ENCODE data around the gene ABCB4. TPM values are rescaled to one million over a fixed set of nuclear protein-coding genes. Genes with fewer than 3 reads are reported as not detected.

ABCB4 gene
- total RNA-seq, 1 experiment from 2014 or later: not detected

GRCh38 chr7:87369216-87369615 is 106.3 kb downstream of the ABCB4 start:
- H2AFZ ChIP-seq: no peak overlapping the region
- H3K27ac ChIP-seq: no peak overlapping the region
- CTCF ChIA-PET: no interaction called here
- no TSS peak for BruUV-seq (replicated peaks)
- H3K9me2 ChIP-seq (ENCODE audit: insufficient read depth): no peaks in the 10 kb centered on the region
- no peaks in the 10 kb centered on the region for H3K27me3 ChIP-seq (ENCODE audit: insufficient read depth, low read depth)
- H3F3A ChIP-seq (ENCODE audit: insufficient read depth, low read depth): no peaks in the 10 kb centered on the region
- intact Hi-C loops (cut with micrococcal nuclease; ENCODE audit: unreplicated experiment): no loop called here
- no peak for TF ChIP-seq EZH2 (IDR thresholded peaks at IDR 0.05; ENCODE audit: low read depth)
- no peak for TF ChIP-seq CTCF (conservative IDR thresholded peaks at IDR 0.05)
- POLR2A ChIA-PET (ENCODE audit: unreplicated experiment): interaction anchor here (0.5 kb wide), 1 partner anchor 995 kb away, joined by 3 read pairs; no protein-coding TSS in a partner anchor
- no peak overlapping the region for H3K4me2 ChIP-seq
- H4K20me1 ChIP-seq (ENCODE audit: insufficient read depth): no peaks in the 10 kb centered on the region
- H3K4me3 ChIP-seq: no peak overlapping the region
- DNase-seq: no peak
- H3K9me3 ChIP-seq (ENCODE audit: insufficient read depth, low read depth): peaks cover under 1% of the 10 kb centered on the region
- H3K79me2 ChIP-seq (ENCODE audit: low read depth): no peaks in the 10 kb centered on the region
- peaks cover 5% of the 10 kb centered on the region for H3K4me1 ChIP-seq (replicated peaks; ENCODE audit: insufficient read depth)
- no peaks in the 10 kb centered on the region for H3K36me3 ChIP-seq (ENCODE audit: low read depth)

- ChIA-PET POLR2A (ENCODE audit: unreplicated experiment) (no interaction called here), CTCF (no interaction called here)
- no peaks in the 10 kb centered on the region for H4K20me1 ChIP-seq (ENCODE audit: insufficient read depth)
- TF ChIP-seq CTCF (conservative IDR thresholded peaks at IDR 0.05) (no peak), EZH2 (IDR thresholded peaks at IDR 0.05; ENCODE audit: low read depth) (no peak)
- no peak overlapping the region for H3K4me3 ChIP-seq
- H3K4me2 ChIP-seq: no peak overlapping the region
- intact Hi-C loops (cut with micrococcal nuclease; ENCODE audit: unreplicated experiment): no loop called here
- no peak for DNase-seq
- H3K79me2 ChIP-seq (ENCODE audit: low read depth): no peaks in the 10 kb centered on the region
- BruUV-seq (replicated peaks): no TSS peak
- H3K27me3 ChIP-seq (ENCODE audit: insufficient read depth, low read depth): no peaks in the 10 kb centered on the region
- H3K36me3 ChIP-seq (ENCODE audit: low read depth): 0 out of 2 replicates have a peak, but pooled peaks cover 7% of the 10 kb centered on the region
- H3K27ac ChIP-seq: no peak overlapping the region
- no peak overlapping the region for H2AFZ ChIP-seq
- H3K9me3 ChIP-seq (ENCODE audit: insufficient read depth, low read depth): no peaks in the 10 kb centered on the region; the same call in 1 of the 2 replicates
- no peaks in the 10 kb centered on the region for H3F3A ChIP-seq (ENCODE audit: insufficient read depth, low read depth)
- no peaks in the 10 kb centered on the region for H3K9me2 ChIP-seq (ENCODE audit: insufficient read depth)
- H3K4me1 ChIP-seq (replicated peaks; ENCODE audit: insufficient read depth): no peaks in the 10 kb centered on the region; the same call in 1 of the 2 replicates
Observed at GRCh38 chr7:87364246-87364645, 111.2 kb downstream of the ABCB4 start.

DNA sequence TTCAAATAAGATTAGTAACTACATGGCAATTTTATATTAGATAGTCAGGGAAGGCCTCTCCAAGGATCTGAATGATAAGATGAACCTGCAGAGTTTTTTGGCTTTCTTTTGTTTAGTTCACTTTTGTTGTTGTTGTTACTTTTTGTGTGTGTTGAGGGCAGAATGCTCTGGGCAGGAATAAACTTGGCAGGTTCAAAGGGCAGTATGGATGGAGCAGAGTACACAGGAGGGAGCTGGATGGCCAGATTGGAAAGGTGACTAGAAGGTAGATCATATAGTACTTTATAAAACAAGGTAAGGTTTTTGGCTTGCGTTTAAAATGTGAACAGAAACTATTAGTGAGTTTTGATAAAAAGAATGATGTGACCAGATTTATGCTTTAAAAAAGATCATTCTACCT is 112.1 kb downstream of the ABCB4 start:
- H4K20me1 ChIP-seq (ENCODE audit: insufficient read depth): no peaks in the 10 kb centered on the region
- H3K9me2 ChIP-seq (ENCODE audit: insufficient read depth): no peaks in the 10 kb centered on the region
- POLR2A ChIA-PET (ENCODE audit: unreplicated experiment): no interaction called here
- no peaks in the 10 kb centered on the region for H3K27me3 ChIP-seq (ENCODE audit: insufficient read depth, low read depth)
- no peaks in the 10 kb centered on the region for H3K79me2 ChIP-seq (ENCODE audit: low read depth)
- DNase-seq: no peak
- H3K27ac ChIP-seq: no peak overlapping the region
- no peak overlapping the region for H2AFZ ChIP-seq
- no TSS peak for BruUV-seq (replicated peaks)
- intact Hi-C loops (cut with micrococcal nuclease; ENCODE audit: unreplicated experiment): no loop called here
- H3K4me1 ChIP-seq (replicated peaks; ENCODE audit: insufficient read depth): no peaks in the 10 kb centered on the region; the same call in 1 of the 2 replicates
- peaks cover 7% of the 10 kb centered on the region; the same call in 1 of the 2 replicates for H3K36me3 ChIP-seq (ENCODE audit: low read depth)
- TF ChIP-seq CTCF (conservative IDR thresholded peaks at IDR 0.05) (no peak), EZH2 (IDR thresholded peaks at IDR 0.05; ENCODE audit: low read depth) (no peak)
- H3F3A ChIP-seq (ENCODE audit: insufficient read depth, low read depth): no peaks in the 10 kb centered on the region
- CTCF ChIA-PET: no interaction called here
- no peak overlapping the region for H3K4me2 ChIP-seq
- H3K4me3 ChIP-seq: no peak overlapping the region
- no peaks in the 10 kb centered on the region; the same call in 1 of the 2 replicates for H3K9me3 ChIP-seq (ENCODE audit: insufficient read depth, low read depth)

All from PC-9 (cell line).